Germinal center (tissue), 1 donor: ENCODE measurements around the gene SELP.
"Not testable (repeated sequence)": the region's sequence is repeated elsewhere in the genome, so short reads cannot be mapped to it uniquely, and the experiment has no call there.

Experiments used
- DNase-seq: peaks from one replicate; pipeline ENCODE4 v3.0.0; 2012; ENCODE audit warnings: mixed read lengths, low spot score

SELP gene

GRCh38 chr1:169630006-169630405, at the start of gene SELP:
Gene SELP, minus strand, starts transcription at chr1:169630124. Its CDS starts 50 bp downstream, at chr1:169630074.
- DNase-seq: no peak

GRCh38 chr1:169679692-169680091, 49.8 kb upstream of the SELP start:
- DNase-seq: no peak

GRCh38 chr1:169676001-169676400, 46.1 kb upstream of the SELP start:
- no peak for DNase-seq

- no peak for DNase-seq
Observed at GRCh38 chr1:169670836-169671235, 40.9 kb upstream of the SELP start.

GRCh38 chr1:169670244-169670643, 40.3 kb upstream of the SELP start:
- DNase-seq: not testable (repeated sequence)

- not testable (repeated sequence) for DNase-seq
Observed at GRCh38 chr1:169667699-169668596, 38.0 kb upstream of the SELP start.

GRCh38 chr1:169667227-169667639, 37.3 kb upstream of the SELP start:
- not testable (repeated sequence) for DNase-seq

GRCh38 chr1:169662680-169663079, 32.8 kb upstream of the SELP start:
- DNase-seq: not testable (repeated sequence)

GRCh38 chr1:169661066-169661465, 31.1 kb upstream of the SELP start:
- not testable (repeated sequence) for DNase-seq

- DNase-seq: not testable (repeated sequence)
Observed at GRCh38 chr1:169658777-169659176, 28.9 kb upstream of the SELP start.

GRCh38 chr1:169653873-169654272, 23.9 kb upstream of the SELP start:
- no peak for DNase-seq

- DNase-seq: no peak
Observed at GRCh38 chr1:169651035-169651434, 21.1 kb upstream of the SELP start.

- DNase-seq: no peak
Observed at GRCh38 chr1:169650551-169650950, 20.6 kb upstream of the SELP start.

- DNase-seq: no peak
Observed at GRCh38 chr1:169648709-169649108, 18.8 kb upstream of the SELP start.

GRCh38 chr1:169648187-169648586, 18.3 kb upstream of the SELP start:
- no peak for DNase-seq

- DNase-seq: no peak
Observed at GRCh38 chr1:169647512-169647911, 17.6 kb upstream of the SELP start.

GRCh38 chr1:169644297-169644696, 14.4 kb upstream of the SELP start:
- no peak for DNase-seq

- no peak for DNase-seq
Observed at GRCh38 chr1:169634877-169635276, 5.0 kb upstream of the SELP start.

- DNase-seq: no peak
Observed at GRCh38 chr1:169634145-169634544, 4.2 kb upstream of the SELP start.

- DNase-seq: no peak
Observed at GRCh38 chr1:169631249-169631648, 1.3 kb upstream of the SELP start.

- DNase-seq: no peak
Observed at GRCh38 chr1:169624912-169625311, 5.0 kb downstream of the SELP start.

- no peak for DNase-seq
Observed at GRCh38 chr1:169624122-169624521, 5.8 kb downstream of the SELP start.

- DNase-seq: no peak
Observed at GRCh38 chr1:169623132-169623926, 6.6 kb downstream of the SELP start.
